SK-N-SH treated with all-trans-retinoic acid at 6 μM for 48 hours (cell line): Measurements from ENCODE around the gene JMJD1C.

ENCODE experiments used
- ATAC-seq: fragments of 200-7000 bp; cut with Tn5 transposase; 3 replicates; pipeline ENCODE4 v1.9.1; 2020; ENCODE audit warnings: mild to moderate bottlenecking, moderate library complexity
- ARNTL ChIP-seq: fragments of 450-650 bp; formaldehyde crosslinking; IDR thresholded peaks from 2 replicates; pipeline ENCODE4 v1.5.0; 2020; ENCODE audit warnings: low read depth, mild to moderate bottlenecking, moderate library complexity, borderline replicate concordance
- BACH2 ChIP-seq: fragments of 250-450 bp; sonication (Bioruptor Pico); IDR thresholded peaks from 2 replicates; pipeline ENCODE4 v1.9.0; 2021; ENCODE audit warnings: mild to moderate bottlenecking, borderline replicate concordance
- CREB5 ChIP-seq: fragments of 250-450 bp; sonication (Bioruptor Pico); IDR thresholded peaks from 2 replicates; pipeline ENCODE4 v1.5.1; 2020; ENCODE audit warnings: low read depth, mild to moderate bottlenecking, moderate library complexity
- CSDC2 ChIP-seq: fragments of 250-450 bp; sonication (Bioruptor Pico); IDR thresholded peaks from 2 replicates; pipeline ENCODE4 v1.5.0; 2020; ENCODE audit warnings: mild to moderate bottlenecking, moderate library complexity
- CSRNP3 ChIP-seq: fragments of 250-450 bp; sonication (Bioruptor Pico); IDR thresholded peaks from 2 replicates; pipeline ENCODE4 v1.5.1; 2021; ENCODE audit warnings: mild to moderate bottlenecking, moderate library complexity
- ESRRG ChIP-seq: fragments of 250-450 bp; sonication (Bioruptor Pico); IDR thresholded peaks from 2 replicates; pipeline ENCODE4 v1.6.1; 2021; ENCODE audit warnings: mild to moderate bottlenecking
- GLIS3 ChIP-seq: fragments of 250-450 bp; sonication (Bioruptor Pico); IDR thresholded peaks from 2 replicates; pipeline ENCODE4 v1.5.0; 2020; ENCODE audit warnings: mild to moderate bottlenecking, moderate library complexity
- ISL1 ChIP-seq: fragments of 250-450 bp; sonication (Bioruptor Pico); IDR thresholded peaks from 2 replicates; pipeline ENCODE4 v2.1.2; 2022; ENCODE audit warnings: mild to moderate bottlenecking, moderate library complexity
- OSR1 ChIP-seq: fragments of 250-450 bp; sonication (Bioruptor Pico); IDR thresholded peaks from 2 replicates; pipeline ENCODE4 v1.8.0; 2022; ENCODE audit warnings: moderate library complexity, mild to moderate bottlenecking, inconsistent platforms
- PATZ1 ChIP-seq: fragments of 250-450 bp; sonication (Bioruptor Pico); IDR thresholded peaks from 2 replicates; pipeline ENCODE4 v1.8.0; 2020; ENCODE audit warnings: mild to moderate bottlenecking, moderate library complexity, borderline replicate concordance
- POU6F1 ChIP-seq: fragments of 250-450 bp; sonication (Bioruptor Pico); IDR thresholded peaks from 2 replicates; pipeline ENCODE4 v1.8.0; 2021; ENCODE audit warnings: low read depth, mild to moderate bottlenecking, moderate library complexity, borderline replicate concordance
- PPARA ChIP-seq: fragments of 250-450 bp; sonication (Bioruptor Pico); IDR thresholded peaks from 2 replicates; pipeline ENCODE4 v1.5.0; 2020; ENCODE audit warnings: mild to moderate bottlenecking, borderline replicate concordance
- RARB ChIP-seq: fragments of 250-450 bp; sonication (Bioruptor Pico); IDR thresholded peaks from 2 replicates; pipeline ENCODE4 v1.8.0; 2021; ENCODE audit warnings: mild to moderate bottlenecking, moderate library complexity
- SNAI2 ChIP-seq: fragments of 250-450 bp; sonication (Bioruptor Pico); IDR thresholded peaks from 2 replicates; pipeline ENCODE4 v1.5.0; 2020; ENCODE audit warnings: mild to moderate bottlenecking, moderate library complexity
- TCF4 ChIP-seq: fragments of 250-450 bp; sonication (Bioruptor Pico); IDR thresholded peaks from 2 replicates; pipeline ENCODE4 v1.8.0; 2021; ENCODE audit warnings: mild to moderate bottlenecking, moderate library complexity, borderline replicate concordance
- TOX ChIP-seq: fragments of 250-450 bp; sonication (Bioruptor Pico); IDR thresholded peaks from 2 replicates; pipeline ENCODE4 v1.8.0; 2021; ENCODE audit warnings: mild to moderate bottlenecking, moderate library complexity, borderline replicate concordance
- TSHZ2 ChIP-seq: fragments of 250-450 bp; sonication (Bioruptor Pico); IDR thresholded peaks from 2 replicates; pipeline ENCODE4 v1.5.0; 2020; ENCODE audit warnings: mild to moderate bottlenecking, moderate library complexity
- ZC3H10 ChIP-seq: fragments of 250-450 bp; sonication (Bioruptor Pico); IDR thresholded peaks from 2 replicates; pipeline ENCODE4 v1.5.1; 2021; ENCODE audit warnings: mild to moderate bottlenecking, moderate library complexity
- ZFP3 ChIP-seq: fragments of 250-450 bp; sonication (Bioruptor Pico); IDR thresholded peaks from 2 replicates; pipeline ENCODE4 v1.5.0; 2020; ENCODE audit warnings: mild to moderate bottlenecking, moderate library complexity
- ZFP30 ChIP-seq: fragments of 450-650 bp; formaldehyde crosslinking; IDR thresholded peaks from 2 replicates; pipeline ENCODE4 v1.5.0; 2022; ENCODE audit warnings: mild to moderate bottlenecking, moderate library complexity
- ZNF565 ChIP-seq: fragments of 450-650 bp; formaldehyde crosslinking; conservative IDR thresholded peaks from 2 replicates; pipeline ENCODE4 v1.5.0; 2020; ENCODE audit warnings: low read depth, mild to moderate bottlenecking, moderate library complexity
- ZNF70 ChIP-seq: fragments of 450-650 bp; formaldehyde crosslinking; IDR thresholded peaks from 2 replicates; pipeline ENCODE4 v1.5.0; 2020; ENCODE audit warnings: mild to moderate bottlenecking, moderate library complexity
- ZNF8 ChIP-seq: fragments of 450-650 bp; formaldehyde crosslinking; IDR thresholded peaks from 2 replicates; pipeline ENCODE4 v1.5.0; 2020; ENCODE audit warnings: mild to moderate bottlenecking, moderate library complexity

The JMJD1C gene

GRCh38 chr10:63252095-63252762 is 213.5 kb downstream of the JMJD1C start:
- no peak for TF ChIP-seq ZNF70
- no peak for TF ChIP-seq POU6F1
- TF ChIP-seq CSRNP3 (CRISPR knock-in tag): no peak
- TF ChIP-seq TCF4 (CRISPR knock-in tag): no peak
- TF ChIP-seq OSR1 (CRISPR knock-in tag): no peak
- TF ChIP-seq ZNF8 (CRISPR knock-in tag): no peak
- TF ChIP-seq CSDC2 (CRISPR knock-in tag): no peak
- no peak for TF ChIP-seq PPARA (CRISPR knock-in tag)
- TF ChIP-seq, all 23 proteins: peak for 0
- ATAC-seq: 0 out of 3 replicates have a peak, but pooled peaks have one; percentile 13

- no peak for ATAC-seq
- no peak for TF ChIP-seq SNAI2
- no peak for TF ChIP-seq CSDC2 (CRISPR knock-in tag)
- no peak for TF ChIP-seq ARNTL (CRISPR knock-in tag)
- no peak for TF ChIP-seq PPARA (CRISPR knock-in tag)
- TF ChIP-seq CREB5: no peak
- TF ChIP-seq ZC3H10 (CRISPR knock-in tag): no peak
- TF ChIP-seq GLIS3 (CRISPR knock-in tag): no peak
- no peak for TF ChIP-seq OSR1 (CRISPR knock-in tag)
- TF ChIP-seq TSHZ2 (CRISPR knock-in tag): no peak
- no peak for TF ChIP-seq RARB (CRISPR knock-in tag)
- no peak for TF ChIP-seq ZNF8 (CRISPR knock-in tag)
- TF ChIP-seq TCF4 (CRISPR knock-in tag): no peak
- TF ChIP-seq ZNF565 (CRISPR knock-in tag): no peak
- TF ChIP-seq ZFP3 (CRISPR knock-in tag): no peak
- TF ChIP-seq, all 23 proteins: peak for 0
Measured at GRCh38 chr10:63250032-63250431, 215.7 kb downstream of the JMJD1C start.

- no peak for ATAC-seq
- no peak for TF ChIP-seq POU6F1
- TF ChIP-seq ZFP30: no peak
- no peak for TF ChIP-seq PATZ1 (CRISPR knock-in tag)
- no peak for TF ChIP-seq ZNF70
- no peak for TF ChIP-seq CSRNP3 (CRISPR knock-in tag)
- TF ChIP-seq ESRRG (CRISPR knock-in tag): no peak
- no peak for TF ChIP-seq TOX (CRISPR knock-in tag)
- no peak for TF ChIP-seq GLIS3 (CRISPR knock-in tag)
- TF ChIP-seq TCF4 (CRISPR knock-in tag): no peak
- TF ChIP-seq BACH2 (CRISPR knock-in tag): no peak
- no peak for TF ChIP-seq ISL1 (CRISPR knock-in tag)
- no peak for TF ChIP-seq RARB (CRISPR knock-in tag)
- no peak for TF ChIP-seq ARNTL (CRISPR knock-in tag)
- TF ChIP-seq ZNF565 (CRISPR knock-in tag): no peak
- no peak for TF ChIP-seq ZC3H10 (CRISPR knock-in tag)
- TF ChIP-seq SNAI2: no peak
- TF ChIP-seq PPARA (CRISPR knock-in tag): no peak
Measured at GRCh38 chr10:63247771-63248170, 218.0 kb downstream of the JMJD1C start.
